GM12891 (cell line): ENCODE data around the gene TXNL4A.
A peak's percentile ranks its signal among the peaks of the same experiment; 100 is the strongest.
"Not testable (repeated sequence)": the region's sequence is repeated elsewhere in the genome, so short reads cannot be mapped to it uniquely, and the experiment has no call there.

Experiments
- DNase-seq: peaks from one replicate; pipeline ENCODE4 v3.0.0; 2011; ENCODE audit warnings: low spot score; ENCODE audit not compliant: insufficient read length
- FAIRE-seq: peaks from 2 replicates; lab custom pipeline; 2011; peaks lifted over from hg19 to GRCh38; lab: Jason Lieb, UNC
- PAX5 ChIP-seq: IDR thresholded peaks from 2 replicates; pipeline ENCODE4 v1.6.1; 2011; ENCODE audit warnings: low read length, moderate library complexity, mild to moderate bottlenecking; ENCODE audit not compliant: insufficient read depth, severe bottlenecking
- POLR2A ChIP-seq: IDR thresholded peaks from 2 replicates; pipeline ENCODE4 v1.6.1; 2011; ENCODE audit warnings: low read depth, low read length, control low read depth
- POLR2AphosphoS5 ChIP-seq: IDR thresholded peaks from 2 replicates; pipeline ENCODE4 v1.6.1; 2011; ENCODE audit warnings: low read depth, low read length, control low read depth
- POU2F2 ChIP-seq: IDR thresholded peaks from 2 replicates; pipeline ENCODE4 v1.6.1; 2011; ENCODE audit warnings: low read depth, mild to moderate bottlenecking, control low read depth, low read length, moderate library complexity
- SPI1 ChIP-seq: IDR thresholded peaks from 2 replicates; pipeline ENCODE4 v1.6.1; 2011; ENCODE audit warnings: low read depth, low read length, control low read depth
- TAF1 ChIP-seq: IDR thresholded peaks from 2 replicates; pipeline ENCODE4 v1.6.1; 2011; ENCODE audit warnings: low read depth, low read length, control low read depth

Gene TXNL4A

DNA sequence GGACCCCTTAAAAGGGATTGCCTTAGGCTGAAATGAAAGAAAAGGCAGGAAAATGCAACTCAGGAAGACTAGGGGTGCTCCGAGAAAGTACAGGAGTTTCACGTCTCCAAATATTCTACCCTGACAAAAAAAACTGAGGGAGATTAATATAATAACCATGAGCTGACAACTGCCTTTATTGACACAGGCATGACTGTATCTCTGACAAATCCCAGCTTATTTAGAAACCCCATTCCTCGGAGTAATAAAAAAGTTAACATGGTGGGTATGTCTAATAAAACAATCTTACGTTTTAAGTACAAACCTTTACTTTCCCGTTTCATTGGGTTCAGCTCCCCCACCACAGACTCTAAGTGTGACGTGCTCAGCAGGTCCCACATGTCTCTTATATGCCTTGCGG is 38.0 kb upstream of the TXNL4A start:
- TF ChIP-seq POLR2AphosphoS5 (no peak), TAF1 (no peak), PAX5 (no peak), POLR2A (no peak), SPI1 (no peak)
- FAIRE-seq (no peak), DNase-seq (no peak)

DNA sequence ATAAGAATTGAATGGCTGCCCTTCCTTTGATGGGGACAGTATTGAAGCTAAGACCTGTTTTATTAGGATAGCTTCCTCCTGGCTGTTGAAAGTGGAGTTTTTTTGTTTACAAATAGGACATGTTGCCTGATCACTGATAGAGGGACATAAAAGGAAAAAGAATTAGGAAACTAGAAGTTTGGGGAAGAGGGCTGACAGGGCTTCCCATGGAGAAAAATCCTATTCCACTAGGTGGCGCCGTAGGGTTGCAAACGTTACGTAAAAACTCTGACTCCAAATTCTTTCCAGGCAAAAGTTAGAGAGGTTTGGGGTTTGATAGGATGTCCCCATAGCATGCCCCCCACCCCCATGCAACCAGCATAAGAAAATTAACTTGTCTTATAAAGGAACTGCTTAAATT is 34.8 kb upstream of the TXNL4A start:
- no peak for FAIRE-seq
- no peak for TF ChIP-seq TAF1
- no peak for TF ChIP-seq SPI1
- no peak for TF ChIP-seq PAX5
- no peak for TF ChIP-seq POU2F2
- TF ChIP-seq POLR2AphosphoS5 = no peak
- no peak for TF ChIP-seq POLR2A
- no peak for DNase-seq

DNA sequence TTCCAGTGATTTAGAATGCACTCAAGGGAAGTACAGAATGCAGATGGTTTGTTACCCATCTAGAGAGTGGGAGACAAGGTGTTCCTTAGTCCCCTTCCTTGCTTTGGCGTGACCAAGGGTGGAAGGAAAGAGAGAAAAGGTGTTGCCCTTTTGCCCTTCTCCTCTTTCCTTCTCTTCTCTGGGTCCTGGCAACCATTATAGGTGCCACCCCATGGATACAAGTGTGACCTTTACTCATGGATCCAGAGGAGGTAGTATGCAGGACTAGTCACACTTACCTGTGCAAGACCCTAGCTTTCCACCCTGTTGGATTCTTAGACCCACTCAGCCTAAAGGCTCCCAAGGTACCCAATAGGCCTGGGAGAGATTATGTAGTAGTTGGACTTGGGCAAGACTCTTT is 34.2 kb upstream of the TXNL4A start:
- TF ChIP-seq POU2F2 (no peak), POLR2AphosphoS5 (no peak), SPI1 (no peak), PAX5 (no peak), POLR2A (no peak)
- DNase-seq = no peak
- peak; percentile 16 for FAIRE-seq

DNA sequence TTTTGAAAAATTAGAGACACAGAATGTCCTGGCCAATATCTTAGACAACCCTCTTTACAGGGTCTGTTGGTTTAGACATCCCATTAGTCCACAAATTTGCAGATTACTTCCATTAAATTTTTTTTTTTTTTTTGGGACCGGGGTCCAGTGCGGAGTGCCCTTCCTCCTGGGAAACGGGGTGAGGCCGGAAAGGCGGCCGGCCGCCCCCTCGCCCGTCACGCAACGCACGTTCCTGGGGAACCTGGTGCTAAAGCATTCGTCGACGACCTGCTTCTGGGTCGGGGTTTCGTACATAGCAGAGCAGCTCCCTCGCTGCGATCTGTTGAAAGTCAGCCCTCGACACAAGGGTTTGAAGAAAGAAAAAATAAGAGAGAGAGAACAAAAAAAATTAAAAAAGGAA is 24.4 kb upstream of the TXNL4A start:
- TF ChIP-seq POU2F2 = no peak
- TF ChIP-seq TAF1 = no peak
- no peak for TF ChIP-seq POLR2AphosphoS5
- TF ChIP-seq SPI1 = no peak
- TF ChIP-seq POLR2A = no peak
- no peak for TF ChIP-seq PAX5
- DNase-seq (no peak), FAIRE-seq (no peak)

DNA sequence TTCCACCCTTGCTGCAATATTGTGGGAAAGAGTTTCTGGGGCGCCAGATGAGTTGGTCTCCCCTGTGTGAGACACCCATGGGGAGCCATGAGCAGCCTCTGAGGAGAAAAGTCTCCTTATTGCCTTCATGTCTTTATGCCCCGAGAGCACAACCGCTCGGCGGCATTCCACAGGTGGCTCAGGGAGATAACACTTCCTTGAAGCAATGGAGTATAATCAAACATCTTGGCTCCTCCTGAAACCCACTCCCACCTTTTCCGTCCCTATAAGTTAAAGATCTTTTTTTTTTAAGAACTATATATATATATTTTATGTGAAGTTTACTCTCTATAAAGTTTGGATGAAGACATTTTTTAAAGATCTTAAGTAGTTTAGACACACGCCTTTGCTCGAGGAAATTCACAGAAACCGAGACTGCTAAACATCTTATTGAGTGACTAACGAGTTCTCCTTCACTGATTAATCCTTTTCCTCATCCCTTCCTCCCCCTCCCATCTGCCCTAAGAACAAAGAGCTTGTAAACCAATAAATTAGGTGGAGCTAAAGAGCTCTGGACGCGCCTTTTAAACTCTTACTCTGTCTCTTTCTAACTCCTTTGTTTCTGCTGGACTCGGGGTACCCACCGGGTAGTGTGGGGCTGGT is 23.3 kb upstream of the TXNL4A start:
- not testable (repeated sequence) for FAIRE-seq, DNase-seq

DNA sequence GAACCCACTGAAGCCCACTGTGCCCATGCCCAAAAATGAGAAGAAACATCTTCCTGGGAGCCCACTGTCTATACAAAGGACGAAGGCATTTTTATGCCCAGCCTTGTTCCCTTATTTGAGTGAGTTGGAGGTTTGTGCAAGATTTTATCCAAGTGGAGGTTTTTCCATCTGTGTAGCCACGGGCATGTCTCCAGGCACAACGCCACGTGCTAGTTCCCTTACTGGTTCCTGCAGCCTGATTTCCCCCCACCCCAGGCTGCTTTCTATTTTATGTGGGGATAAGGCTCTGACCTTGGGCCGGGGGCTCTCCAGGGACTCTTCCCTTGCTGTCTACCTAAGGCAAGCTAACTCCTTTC is 22.2 kb upstream of the TXNL4A start:
- DNase-seq (no peak), FAIRE-seq (no peak)
- TF ChIP-seq POLR2A (no peak), SPI1 (no peak), TAF1 (no peak), PAX5 (no peak), POLR2AphosphoS5 (no peak), POU2F2 (no peak)

DNA sequence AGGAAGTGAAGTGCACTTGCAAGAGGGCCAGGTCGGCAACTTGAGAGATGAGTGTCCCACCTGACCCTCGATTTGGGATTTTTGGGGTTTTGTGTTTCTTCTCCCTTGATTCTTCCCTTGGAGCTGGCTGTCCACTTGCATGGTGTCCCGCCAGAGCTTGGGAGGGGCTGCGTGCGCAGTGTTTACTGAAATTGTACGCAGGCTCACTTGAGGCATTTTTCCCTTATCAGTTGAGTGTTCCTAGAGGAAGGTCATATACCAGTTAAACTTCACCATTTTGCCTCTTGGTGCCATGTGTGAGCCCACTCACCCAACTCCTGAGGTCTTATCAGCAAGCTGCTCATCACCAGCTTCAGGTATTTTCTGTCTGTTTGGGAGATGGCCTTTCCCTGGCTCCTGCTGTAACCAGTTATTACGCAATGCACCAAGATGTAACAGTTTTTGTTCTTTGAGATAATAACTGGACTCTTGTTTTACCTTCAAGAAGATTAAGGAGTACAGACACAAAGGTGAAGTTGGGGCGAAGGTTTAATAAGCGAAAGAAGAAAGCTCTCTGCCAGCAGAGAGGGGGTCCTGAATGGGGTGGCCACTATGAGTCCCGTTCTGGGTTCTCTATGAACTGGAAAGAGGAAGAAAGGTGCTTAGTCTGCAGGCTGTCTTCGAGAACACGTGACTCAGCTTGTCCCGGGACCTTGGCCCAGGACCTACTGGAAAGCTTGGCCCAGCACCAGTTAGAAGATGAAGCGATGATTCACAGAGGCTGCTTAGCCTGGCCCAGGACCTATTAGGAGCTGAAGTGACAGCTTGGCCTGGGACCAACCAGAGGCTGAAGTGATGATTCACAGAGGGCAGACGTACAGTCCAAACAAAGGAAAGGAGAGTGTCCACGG is 21.5 kb upstream of the TXNL4A start:
- TF ChIP-seq SPI1 = no peak
- no peak for TF ChIP-seq TAF1
- no peak for TF ChIP-seq POU2F2
- no peak for TF ChIP-seq POLR2AphosphoS5
- no peak for TF ChIP-seq PAX5
- no peak for TF ChIP-seq POLR2A
- DNase-seq = no peak
- FAIRE-seq = no peak

DNA sequence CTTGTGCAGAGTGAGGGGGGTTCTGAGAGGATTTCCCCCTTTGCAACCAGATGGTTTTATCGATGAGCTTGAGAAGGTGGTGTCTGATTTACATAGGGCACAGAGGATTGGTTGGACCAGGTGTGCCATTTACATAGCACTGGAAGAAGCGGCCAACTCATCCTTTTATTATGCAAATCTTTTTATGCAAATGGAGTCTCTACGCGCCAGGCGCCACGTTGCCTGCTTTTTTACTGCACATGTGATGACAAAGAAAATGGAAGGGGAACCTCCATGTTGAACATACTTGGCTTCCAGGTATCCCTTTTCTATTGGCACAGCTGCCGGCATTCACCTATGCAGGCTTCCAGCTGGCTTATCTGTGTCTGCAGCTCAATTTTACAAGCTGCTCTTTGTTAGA is 18.4 kb upstream of the TXNL4A start:
- TF ChIP-seq TAF1 (no peak), POLR2A (no peak), SPI1 (no peak), PAX5 (no peak), POU2F2 (no peak), POLR2AphosphoS5 (no peak)
- FAIRE-seq = no peak
- DNase-seq = no peak

DNA sequence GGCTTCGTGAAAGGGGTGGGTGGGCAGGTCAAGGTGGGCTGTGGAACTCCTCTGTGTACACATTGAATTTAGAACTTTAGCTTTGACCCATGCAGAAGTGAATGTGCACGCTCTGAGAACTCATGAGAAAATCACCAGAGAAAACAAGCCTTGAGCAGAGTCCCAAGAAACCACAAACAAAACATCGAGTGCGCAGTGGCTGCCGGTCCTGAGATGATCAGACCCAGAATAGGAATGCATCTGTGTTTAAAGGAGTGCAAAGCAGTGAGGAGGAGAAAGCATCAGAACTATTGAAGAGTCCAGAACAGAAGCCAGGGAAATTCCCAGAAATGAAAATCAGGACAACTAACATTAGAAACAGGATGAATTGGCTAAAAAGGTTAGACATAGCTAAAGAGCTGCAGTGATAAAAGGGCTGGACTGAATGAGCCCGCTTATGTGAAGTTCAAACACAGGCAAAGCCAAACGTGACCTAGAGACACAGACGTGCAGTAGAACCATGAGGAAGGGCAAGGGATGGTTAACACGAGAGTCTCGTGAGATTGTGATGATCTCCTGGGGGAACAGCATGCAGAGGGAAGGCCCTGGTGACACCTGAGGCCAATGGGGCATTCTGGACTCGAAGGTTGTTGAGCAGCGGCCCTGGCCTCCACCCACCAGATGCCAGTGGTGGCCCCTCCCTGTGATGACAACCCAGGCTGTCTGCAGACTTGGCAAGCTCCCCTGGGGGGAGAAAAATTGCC is 16.4 kb upstream of the TXNL4A start:
- DNase-seq (no peak), FAIRE-seq (no peak)
- TF ChIP-seq SPI1 = no peak
- TF ChIP-seq POLR2AphosphoS5 = no peak
- TF ChIP-seq POU2F2 = no peak
- no peak for TF ChIP-seq TAF1
- no peak for TF ChIP-seq PAX5
- TF ChIP-seq POLR2A = no peak
